HCT116 (cell line): Measurements from ENCODE around the gene C1orf159. TPM values are rescaled to one million over a fixed set of nuclear protein-coding genes. Genes with fewer than 3 reads are reported as not detected.

ENCODE experiments used
- ATAC-seq: fragments of 200-7000 bp; cut with Tn5 transposase; 2 replicates; pipeline ENCODE4 v1.9.1; 2020; ENCODE audit warnings: mild to moderate bottlenecking, moderate library complexity
- BruUV-seq: library from RNA; stranded (reverse); fragments of 400-500 nt; replicated peaks from 2 replicates; lab custom pipeline; 2021; lab: Mats Ljungman, UMichigan
- CTCF ChIA-PET: fragments of 300-600 bp; sonication (Branson Sonifier 250); formaldehyde crosslinking; loops from one replicate; lab custom pipeline; 2021; ENCODE audit warnings: antibody characterized with exemption; lab: Charles Lee
- POLR2A ChIA-PET: fragments of 300-600, 350-600 bp; sonication (Branson Sonifier 250); formaldehyde crosslinking; loops from one replicate; lab custom pipeline; 2021; ENCODE audit warnings: antibody characterized with exemption; lab: Charles Lee
- RAD21 ChIA-PET, 2 experiments: fragments of 300-600 bp; sonication (Branson Sonifier 250); formaldehyde crosslinking; loops; one replicate each; lab custom pipeline; 2023; ENCODE audit warnings: low total read pairs in 2 of 2; ENCODE audit not compliant: uncharacterized antibody in 2 of 2, unreplicated experiment in 2 of 2, low non-redundant PET in 1 of 2; lab: Charles Lee
- DNase-seq: peaks from one replicate; pipeline ENCODE4 v3.0.0-alpha.2; 2010; ENCODE audit warnings: low read depth, low spot score
- H2AFZ ChIP-seq: fragments of 200-600 bp; shearing (Covaris generic), sonication (generic); 2 replicates; pipeline ENCODE4 v1.6.1; 2017; ENCODE audit warnings: low read depth, mixed run types, mixed read lengths, antibody characterized with exemption, low read length; ENCODE audit not compliant: poor library complexity, severe bottlenecking
- H3K27ac ChIP-seq: 2 replicates; pipeline ENCODE4 v1.5.1; 2012; ENCODE audit warnings: low read depth, low read length
- H3K27me3 ChIP-seq: fragments of 200-600 bp; sonication (generic); 2 replicates; pipeline ENCODE4 v1.6.1; 2016; ENCODE audit warnings: mixed run types, low read length, mixed read lengths; ENCODE audit not compliant: insufficient read depth
- H3K36me3 ChIP-seq, 2 experiments: fragments of 200-500 bp in 1 of 2; fragments of 200-600 bp in 1 of 2; sonication (Bioruptor generic) in 1 of 2; sonication (generic) in 1 of 2; 2 replicates each; pipeline versions ENCODE4 v1.5.1 to v1.6.1; 2014 to 2016; ENCODE audit warnings: low read length in 2 of 2, inconsistent platforms in 1 of 2, mixed read lengths in 1 of 2, mixed run types in 1 of 2; ENCODE audit not compliant: insufficient read depth in 2 of 2, control insufficient read depth in 1 of 2
- H3K4me1 ChIP-seq, 2 experiments: fragments of 200-600 bp in 1 of 2; sonication (generic) in 1 of 2; 2 replicates each; pipeline versions ENCODE4 v1.5.1 to v1.6.1; 2012 to 2017; ENCODE audit warnings: low read length in 2 of 2, inconsistent platforms in 1 of 2, mild to moderate bottlenecking in 1 of 2, mixed read lengths in 1 of 2, mixed run types in 1 of 2, moderate library complexity in 1 of 2; ENCODE audit not compliant: insufficient read depth in 2 of 2, control insufficient read depth in 1 of 2
- H3K4me2 ChIP-seq: fragments of 200-600 bp; sonication (generic); 2 replicates; pipeline ENCODE4 v1.6.1; 2017; ENCODE audit warnings: mixed run types, low read length, mixed read lengths
- H3K4me3 ChIP-seq, 2 experiments: fragments of 200-600 bp in 1 of 2; sonication (generic) in 1 of 2; replicated peaks in 1 of 2; 2 replicates each; pipeline ENCODE4 v1.5.1; 2011 to 2016; ENCODE audit warnings: low read length in 2 of 2, control low read depth in 1 of 2, low read depth in 1 of 2, mild to moderate bottlenecking in 1 of 2, mixed read lengths in 1 of 2, mixed run types in 1 of 2
- H3K79me2 ChIP-seq: fragments of 200-600 bp; sonication (generic); 2 replicates; pipeline ENCODE4 v1.6.1; 2017; ENCODE audit warnings: mild to moderate bottlenecking, mixed run types, low read length, moderate library complexity, mixed read lengths; ENCODE audit not compliant: insufficient read depth
- H3K9ac ChIP-seq: fragments of 200-600 bp; sonication (generic); 2 replicates; pipeline ENCODE4 v1.6.1; 2016; ENCODE audit warnings: low read length, mixed read lengths
- H3K9me2 ChIP-seq: fragments of 200-600 bp; sonication (generic), shearing (Covaris generic); 2 replicates; pipeline ENCODE4 v1.6.1; 2017; ENCODE audit warnings: mixed run types, mild to moderate bottlenecking, moderate library complexity; ENCODE audit not compliant: insufficient read depth
- H3K9me3 ChIP-seq, 2 experiments: fragments of 200-500 bp in 1 of 2; fragments of 200-600 bp in 1 of 2; sonication (Bioruptor generic) in 1 of 2; sonication (generic) in 1 of 2; 2 replicates each; pipeline ENCODE4 v1.6.1; 2014 to 2017; ENCODE audit warnings: low read length in 2 of 2, mixed read lengths in 2 of 2, inconsistent platforms in 1 of 2, low read depth in 1 of 2, mild to moderate bottlenecking in 1 of 2, mixed run types in 1 of 2, moderate library complexity in 1 of 2; ENCODE audit not compliant: control insufficient read depth in 1 of 2, insufficient read depth in 1 of 2
- H4K20me1 ChIP-seq: fragments of 200-600 bp; sonication (generic), shearing (Covaris generic); 2 replicates; pipeline ENCODE4 v1.6.1; 2017; ENCODE audit warnings: mixed run types, mild to moderate bottlenecking, moderate library complexity; ENCODE audit not compliant: insufficient read depth
- EGR1 ChIP-seq: IDR thresholded peaks from 2 replicates; pipeline ENCODE4 v1.6.1; 2012; ENCODE audit warnings: low read depth
- EZH2phosphoT487 ChIP-seq: fragments of 200-600 bp; IDR thresholded peaks from 2 replicates; pipeline ENCODE4 v1.6.1; 2018; ENCODE audit warnings: antibody characterized with exemption, borderline replicate concordance
- JUND ChIP-seq: IDR thresholded peaks from 2 replicates; pipeline ENCODE4 v1.6.1; 2012
- YY1 ChIP-seq: IDR thresholded peaks from 2 replicates; pipeline ENCODE4 v1.6.1; 2011; ENCODE audit warnings: low read length, low read depth, moderate library complexity, mild to moderate bottlenecking; ENCODE audit not compliant: insufficient replicate concordance; ENCODE audit errors: extremely low read depth
- intact Hi-C: fragments of 100-400 bp; cut with micrococcal nuclease; formaldehyde crosslinking; loops from 2 replicates; pipeline ENCODE4 v1.10.0; 2022
- total RNA-seq: library from RNA; stranded (reverse); gene quantifications from one replicate; pipeline ENCODE4 v1.2.1, GENCODE V29; 2021; ENCODE audit not compliant: unreplicated experiment
- TF ChIP-seq, protein P1 (sequence below): IDR thresholded peaks from 2 replicates; pipeline ENCODE4 v1.6.1; 2011; ENCODE audit warnings: mild to moderate bottlenecking, low read length, moderate library complexity; ENCODE audit not compliant: insufficient replicate concordance; ENCODE audit errors: extremely low read depth

C1orf159 gene
- total RNA-seq, 1 experiment from 2014 or later: 22.7 TPM

GRCh38 chr1:1165485-1165884 lies 49.6 kb upstream of the C1orf159 start:
- no TSS peak for BruUV-seq
- Histone ChIP-seq H3K27me3 (no peaks in the 10 kb centered on the region), H3K9me3 (no peaks in the 10 kb centered on the region), H3K9ac (peak overlapping the region; percentile 96), H3K4me3 (peak overlapping the region; percentile 88 to 97), H2AFZ (no peak overlapping the region), H3K36me3 (peaks cover 0 to 2% of the 10 kb centered on the region in 2 experiments; a peak in 2 of 4 replicates), H3K4me1 (peaks cover 15 to 34% of the 10 kb centered on the region in 2 experiments), H3K79me2 (peaks cover 56% of the 10 kb centered on the region), H3K27ac (peak overlapping the region; percentile 98), H3K9me2 (no peaks in the 10 kb centered on the region)
- ATAC-seq: no peak
- ChIA-PET CTCF (no interaction called here), POLR2A (interaction anchor here (1.6 kb wide), 1 partner anchor 47 kb away, joined by 3 read pairs; no protein-coding TSS in a partner anchor), RAD21 (no interaction called here)
- intact Hi-C loops: no loop called here
- DNase-seq: no peak
- TF ChIP-seq, protein P1, sequence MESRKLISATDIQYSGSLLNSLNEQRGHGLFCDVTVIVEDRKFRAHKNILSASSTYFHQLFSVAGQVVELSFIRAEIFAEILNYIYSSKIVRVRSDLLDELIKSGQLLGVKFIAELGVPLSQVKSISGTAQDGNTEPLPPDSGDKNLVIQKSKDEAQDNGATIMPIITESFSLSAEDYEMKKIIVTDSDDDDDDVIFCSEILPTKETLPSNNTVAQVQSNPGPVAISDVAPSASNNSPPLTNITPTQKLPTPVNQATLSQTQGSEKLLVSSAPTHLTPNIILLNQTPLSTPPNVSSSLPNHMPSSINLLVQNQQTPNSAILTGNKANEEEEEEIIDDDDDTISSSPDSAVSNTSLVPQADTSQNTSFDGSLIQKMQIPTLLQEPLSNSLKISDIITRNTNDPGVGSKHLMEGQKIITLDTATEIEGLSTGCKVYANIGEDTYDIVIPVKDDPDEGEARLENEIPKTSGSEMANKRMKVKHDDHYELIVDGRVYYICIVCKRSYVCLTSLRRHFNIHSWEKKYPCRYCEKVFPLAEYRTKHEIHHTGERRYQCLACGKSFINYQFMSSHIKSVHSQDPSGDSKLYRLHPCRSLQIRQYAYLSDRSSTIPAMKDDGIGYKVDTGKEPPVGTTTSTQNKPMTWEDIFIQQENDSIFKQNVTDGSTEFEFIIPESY: no peak
- TF ChIP-seq JUND: no peak
- TF ChIP-seq EGR1: no peak
- TF ChIP-seq, all 23 proteins: peak for 0
- peak overlapping the region; percentile 93 for H3K4me2 ChIP-seq
- no peaks in the 10 kb centered on the region for H4K20me1 ChIP-seq

DNA sequence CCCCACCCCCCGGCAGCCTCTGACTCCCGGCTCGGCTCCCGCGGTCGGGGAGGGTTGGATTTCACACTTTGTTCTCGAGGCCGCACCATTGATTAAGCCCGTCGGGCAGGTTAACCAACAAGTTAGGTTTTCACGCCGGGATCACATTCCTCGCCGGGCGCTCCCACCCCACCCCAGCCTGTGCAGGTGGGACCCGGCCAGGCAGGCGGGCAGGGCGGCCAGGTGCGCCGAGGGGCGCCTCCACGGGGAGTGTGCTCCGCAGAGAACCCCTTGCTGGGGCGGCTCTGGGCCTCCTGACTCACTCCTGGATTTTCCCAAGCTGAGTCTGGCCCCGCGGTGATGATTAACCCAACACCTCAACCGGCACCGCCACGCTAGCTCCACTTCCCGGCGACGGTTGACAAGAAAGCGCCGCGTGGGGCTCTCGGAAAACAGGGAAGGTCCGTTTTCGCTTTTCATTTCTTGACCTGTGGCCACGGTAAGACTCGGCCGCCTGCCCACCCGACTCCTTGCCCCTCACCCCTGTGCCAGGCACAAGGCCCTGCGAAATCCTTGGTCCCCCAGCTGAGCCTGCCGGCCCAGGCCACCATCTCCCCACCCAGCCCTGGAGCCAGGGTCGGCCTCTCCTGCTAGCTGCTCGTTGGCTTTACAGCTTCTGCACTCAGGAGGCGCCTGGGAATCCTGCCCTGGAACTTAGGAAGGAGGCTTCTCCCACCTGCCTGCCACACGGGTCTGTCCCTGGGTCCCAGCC lies 49.0 kb upstream of the C1orf159 start:
- Histone ChIP-seq H3K9ac (peak overlapping the region; percentile 96), H3K4me3 (peak overlapping the region; percentile 88 to 97), H3K27me3 (no peaks in the 10 kb centered on the region), H3K9me3 (no peaks in the 10 kb centered on the region), H3K4me1 (peaks cover 15 to 34% of the 10 kb centered on the region in 2 experiments), H2AFZ (no peak overlapping the region), H3K27ac (peak overlapping the region; percentile 98), H3K36me3 (peaks cover 0 to 2% of the 10 kb centered on the region in 2 experiments; a peak in 2 of 4 replicates)
- peak; percentile 11 for ATAC-seq
- intact Hi-C loops: loop anchor here (1.0 to 5.0 kb wide), 2 partner anchors 42 to 65 kb away; partner anchors contain the start of gene TNFRSF18
- ChIA-PET RAD21 (interaction anchor here in 1 of 2 experiments (1.2 kb wide), 1 partner anchor 42 kb away, joined by 3 read pairs; no protein-coding TSS in a partner anchor), POLR2A (interaction anchor here (1.6 kb wide), 1 partner anchor 48 kb away, joined by 3 read pairs; no protein-coding TSS in a partner anchor)
- BruUV-seq: no TSS peak
- TF ChIP-seq EZH2phosphoT487: no peak
- TF ChIP-seq YY1: peak; percentile 14
- TF ChIP-seq, all 23 proteins: peak for 1
- peak overlapping the region; percentile 93 for H3K4me2 ChIP-seq
- DNase-seq: no peak
- peaks cover 56% of the 10 kb centered on the region for H3K79me2 ChIP-seq
- CTCF ChIA-PET: no interaction called here
- no peaks in the 10 kb centered on the region for H3K9me2 ChIP-seq
- H4K20me1 ChIP-seq: no peaks in the 10 kb centered on the region
